HG03521 (cell line): ENCODE measurements around the gene OBSCN.

ENCODE experiments used
- ATAC-seq: cut with Tn5 transposase; IDR thresholded peaks from one replicate; pipeline ENCODE4 v1.9.1; 2021; ENCODE audit warnings: mild to moderate bottlenecking, moderate library complexity; ENCODE audit not compliant: unreplicated experiment

The OBSCN gene

GRCh38 chr1:228316589-228317387 lies 108.9 kb downstream of the OBSCN start:
- no peak for ATAC-seq

- no peak for ATAC-seq
Measured at GRCh38 chr1:228317411-228317828, 109.6 kb downstream of the OBSCN start.

GRCh38 chr1:228317891-228318810 lies 110.3 kb downstream of the OBSCN start:
- no peak for ATAC-seq

- ATAC-seq, result no peak
Measured at GRCh38 chr1:228318823-228319241, 111.0 kb downstream of the OBSCN start.

- no peak for ATAC-seq
Measured at GRCh38 chr1:228319352-228320088, 111.7 kb downstream of the OBSCN start.

- ATAC-seq, result no peak
Measured at GRCh38 chr1:228320394-228320793, 112.5 kb downstream of the OBSCN start.

GRCh38 chr1:228321435-228321834 lies 113.6 kb downstream of the OBSCN start:
- no peak for ATAC-seq

- no peak for ATAC-seq
Measured at GRCh38 chr1:228321895-228322294, 114.1 kb downstream of the OBSCN start.

- ATAC-seq, result no peak
Measured at GRCh38 chr1:228323401-228323800, 115.6 kb downstream of the OBSCN start.

GRCh38 chr1:228325267-228325666 lies 117.4 kb downstream of the OBSCN start:
- no peak for ATAC-seq

GRCh38 chr1:228329887-228330286 lies 122.0 kb downstream of the OBSCN start:
- ATAC-seq, result no peak

GRCh38 chr1:228332797-228333738 lies 125.2 kb downstream of the OBSCN start:
- ATAC-seq, result no peak

GRCh38 chr1:228333739-228334115 lies 125.9 kb downstream of the OBSCN start:
- ATAC-seq, result no peak

- ATAC-seq, result no peak
Measured at GRCh38 chr1:228334226-228334935, 126.5 kb downstream of the OBSCN start.

GRCh38 chr1:228334954-228335353 lies 127.1 kb downstream of the OBSCN start:
- no peak for ATAC-seq

GRCh38 chr1:228335406-228336307 lies 127.8 kb downstream of the OBSCN start:
- ATAC-seq, result no peak

- ATAC-seq, result no peak
Measured at GRCh38 chr1:228336308-228337030, 128.6 kb downstream of the OBSCN start.
